Measurements from ENCODE around the gene MNT. TPM values are rescaled to one million over a fixed set of nuclear protein-coding genes. Genes with fewer than 3 reads are reported as not detected.

MNT gene
- total and polyA plus RNA-seq, 2 experiments from 2014 or later = 5.7 to 6.4 TPM

DNA sequence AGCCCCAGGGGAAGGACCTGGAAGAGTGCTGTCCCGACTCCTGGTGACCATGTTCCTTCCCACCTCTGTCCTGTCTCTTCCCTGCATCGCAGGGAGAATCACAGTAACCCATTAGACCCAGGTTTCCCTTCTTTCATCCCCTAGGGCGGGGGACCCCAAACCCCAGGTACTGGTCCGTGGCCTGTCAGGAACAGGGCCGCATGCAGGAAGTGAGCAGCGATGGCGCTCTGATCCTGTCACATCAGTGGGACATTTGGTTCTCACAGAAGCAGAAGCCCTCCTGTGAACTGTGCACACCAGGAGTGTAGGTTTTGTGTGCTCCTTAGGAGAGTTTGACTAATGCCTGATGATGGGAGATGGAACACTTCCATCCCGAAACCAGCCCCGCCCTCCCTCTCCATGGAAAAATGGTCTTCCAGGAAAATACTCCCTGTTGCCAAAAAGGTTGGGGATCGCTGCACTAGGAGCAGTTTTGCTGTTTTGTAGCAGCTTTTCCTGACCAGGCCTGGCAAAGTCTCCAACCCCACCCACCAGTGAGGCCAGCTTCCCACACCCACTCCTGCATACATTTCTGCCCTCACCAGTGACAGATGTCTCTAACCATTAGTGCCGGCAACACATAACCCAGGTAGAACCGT lies 10.5 kb downstream of the MNT start:
- Mint-ChIP-seq H3K4me3 (peak overlapping the region; percentile 23; the same call in 1 of the 3 replicates), H3K4me1 (peaks cover 39% of the 10 kb centered on the region)

More for the DNA sequence above, 10.5 kb downstream of the MNT start:
- Histone ChIP-seq H3K36me3 (ENCODE audit: insufficient read depth) (no peaks in the 10 kb centered on the region), H2AFZ (no peak overlapping the region), H3F3A (replicated peaks; ENCODE audit: low read depth) (peaks cover 3% of the 10 kb centered on the region; the same call in 1 of the 2 replicates), H3K4me1 (ENCODE audit: insufficient read depth) (peaks cover 13% of the 10 kb centered on the region), H3K27me3 (ENCODE audit: insufficient read depth) (no peaks in the 10 kb centered on the region), H3K4me3 (no peak overlapping the region), H3K9me2 (ENCODE audit: insufficient read depth) (no peaks in the 10 kb centered on the region), H4K20me1 (replicated peaks; ENCODE audit: insufficient read depth) (no peaks in the 10 kb centered on the region; the same call in 1 of the 2 replicates), H3K27ac (ENCODE audit: low read depth) (no peak overlapping the region), H3K4me2 (no peak overlapping the region), H3K79me2 (replicated peaks; ENCODE audit: insufficient read depth) (peaks cover 27% of the 10 kb centered on the region)
- peaks cover 3% of the 10 kb centered on the region; the same call in 1 of the 3 replicates for H3K9me3 Mint-ChIP-seq
- peak overlapping the region; percentile 81; the same call in 1 of the 2 replicates for H3K27ac Mint-ChIP-seq
- H3K36me3 Mint-ChIP-seq (ENCODE audit: low read depth) = peaks cover 17% of the 10 kb centered on the region; the same call in 2 of the 3 replicates
- no peak for TF ChIP-seq REST (IDR thresholded peaks at IDR 0.05; ENCODE audit: unreplicated experiment)
- TF ChIP-seq CTCF (conservative IDR thresholded peaks at IDR 0.05; ENCODE audit: low read depth in 2 of 2) = no peak
- TF ChIP-seq POLR2AphosphoS5 (IDR thresholded peaks at IDR 0.05; ENCODE audit: low read depth) = no peak
- no peak for TF ChIP-seq STAT1 (IDR thresholded peaks at IDR 0.05; ENCODE audit: unreplicated experiment)
- no peak for DNase-seq (ENCODE audit: low spot score)
- H3K27me3 Mint-ChIP-seq (ENCODE audit: insufficient read depth, low read depth, poor library complexity) = peaks cover 31% of the 10 kb centered on the region
- ATAC-seq = no peak
